Kidney epithelial cell (primary cell): ENCODE results near the gene CHRNA4. TPM values are rescaled to one million over a fixed set of nuclear protein-coding genes. Genes with fewer than 3 reads are reported as not detected.

Experiments used
- DNase-seq: peaks from one replicate; pipeline ENCODE4 v3.0.0-alpha.2; 2010; ENCODE audit warnings: low read depth
- H3K27me3 ChIP-seq: 2 replicates; pipeline ENCODE4 v1.6.0; 2011; ENCODE audit warnings: low read length; ENCODE audit not compliant: control insufficient read depth, insufficient read depth
- H3K36me3 ChIP-seq: 2 replicates; pipeline ENCODE4 v1.5.1; 2011; ENCODE audit warnings: low read length; ENCODE audit not compliant: control insufficient read depth, insufficient read depth
- H3K4me3 ChIP-seq: 2 replicates; pipeline ENCODE4 v1.5.1; 2011; ENCODE audit warnings: low read depth, mild to moderate bottlenecking, control low read depth, low read length
- total RNA-seq: library from RNA; depleted of rRNA; stranded (reverse); fragments of >200 nt; gene quantifications from 2 replicates; pipeline ENCODE4 v1.2.3, GENCODE V29; 2015
- TF ChIP-seq, protein P1 (sequence below): IDR thresholded peaks from 2 replicates; pipeline ENCODE4 v1.5.1; 2011; ENCODE audit warnings: mild to moderate bottlenecking, moderate library complexity, low read length, control low read depth, inconsistent platforms; ENCODE audit not compliant: insufficient read depth, poor library complexity, severe bottlenecking

Gene CHRNA4
- total RNA-seq, 1 donor from 2014 or later: not detected

DNA sequence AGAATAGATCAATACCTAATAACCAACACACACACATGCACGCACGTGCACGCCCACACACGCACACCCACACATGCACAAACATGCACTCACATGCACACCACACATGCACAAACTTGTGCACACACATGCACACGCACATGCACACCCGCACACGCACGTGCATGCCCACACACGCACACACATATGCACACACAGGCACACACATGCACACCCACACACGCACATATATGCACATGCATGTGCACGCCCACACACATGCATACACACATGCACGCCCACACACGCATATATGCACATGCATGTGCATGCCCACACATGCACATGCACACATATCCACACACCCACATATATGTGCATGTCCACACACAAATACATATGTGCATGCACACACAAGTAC, 26.2 kb upstream of the CHRNA4 start:
- TF ChIP-seq, protein P1, sequence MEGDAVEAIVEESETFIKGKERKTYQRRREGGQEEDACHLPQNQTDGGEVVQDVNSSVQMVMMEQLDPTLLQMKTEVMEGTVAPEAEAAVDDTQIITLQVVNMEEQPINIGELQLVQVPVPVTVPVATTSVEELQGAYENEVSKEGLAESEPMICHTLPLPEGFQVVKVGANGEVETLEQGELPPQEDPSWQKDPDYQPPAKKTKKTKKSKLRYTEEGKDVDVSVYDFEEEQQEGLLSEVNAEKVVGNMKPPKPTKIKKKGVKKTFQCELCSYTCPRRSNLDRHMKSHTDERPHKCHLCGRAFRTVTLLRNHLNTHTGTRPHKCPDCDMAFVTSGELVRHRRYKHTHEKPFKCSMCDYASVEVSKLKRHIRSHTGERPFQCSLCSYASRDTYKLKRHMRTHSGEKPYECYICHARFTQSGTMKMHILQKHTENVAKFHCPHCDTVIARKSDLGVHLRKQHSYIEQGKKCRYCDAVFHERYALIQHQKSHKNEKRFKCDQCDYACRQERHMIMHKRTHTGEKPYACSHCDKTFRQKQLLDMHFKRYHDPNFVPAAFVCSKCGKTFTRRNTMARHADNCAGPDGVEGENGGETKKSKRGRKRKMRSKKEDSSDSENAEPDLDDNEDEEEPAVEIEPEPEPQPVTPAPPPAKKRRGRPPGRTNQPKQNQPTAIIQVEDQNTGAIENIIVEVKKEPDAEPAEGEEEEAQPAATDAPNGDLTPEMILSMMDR: no peak
- Histone ChIP-seq H3K27me3 (no peaks in the 10 kb centered on the region), H3K36me3 (no peaks in the 10 kb centered on the region), H3K4me3 (no peak overlapping the region)
- no peak for DNase-seq

DNA sequence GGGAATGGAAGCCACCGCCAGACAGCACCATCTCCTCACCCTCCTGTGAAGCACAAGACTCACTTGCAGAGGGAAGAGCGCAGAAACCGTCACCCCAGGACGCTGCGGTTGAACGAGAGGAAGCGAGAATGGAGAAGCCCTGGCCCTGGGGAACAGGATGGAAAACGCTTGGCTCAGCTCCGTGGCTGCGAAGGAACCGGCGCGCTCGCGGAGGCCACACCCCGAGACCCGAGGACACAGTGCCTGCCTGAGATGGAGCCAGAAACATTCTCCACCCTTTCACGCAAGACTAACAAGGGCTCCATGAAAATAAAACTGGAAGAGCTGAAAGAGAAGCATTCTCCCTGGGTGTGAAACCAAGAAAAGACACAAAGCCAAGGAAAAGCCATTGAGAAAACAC, 25.3 kb upstream of the CHRNA4 start:
- Histone ChIP-seq H3K27me3 (peaks cover 2% of the 10 kb centered on the region), H3K4me3 (no peak overlapping the region), H3K36me3 (no peaks in the 10 kb centered on the region)
- TF ChIP-seq, protein P1: no peak
- DNase-seq: no peak

DNA sequence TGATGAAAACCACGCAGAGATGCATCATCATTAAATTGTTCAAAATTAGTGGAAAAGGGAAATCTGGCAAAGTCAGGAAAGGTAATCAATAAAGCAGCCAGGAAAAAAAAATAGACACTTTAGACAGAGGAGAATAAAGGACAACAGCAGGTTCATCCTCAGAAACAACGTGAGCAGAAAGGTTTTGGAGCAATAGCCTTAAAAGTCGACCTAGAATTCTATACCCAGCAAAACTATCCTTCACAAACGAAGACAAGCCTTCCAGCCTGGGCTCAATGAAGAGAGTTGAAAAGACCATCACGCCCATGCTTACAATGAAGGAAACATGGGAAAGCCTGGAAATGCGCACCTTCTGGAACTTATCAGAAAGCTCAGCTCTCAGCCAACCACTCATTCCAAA, 24.7 kb upstream of the CHRNA4 start:
- no peak overlapping the region for H3K4me3 ChIP-seq
- H3K36me3 ChIP-seq: no peaks in the 10 kb centered on the region
- peaks cover 8% of the 10 kb centered on the region for H3K27me3 ChIP-seq
- no peak for DNase-seq
- TF ChIP-seq, protein P1: no peak

DNA sequence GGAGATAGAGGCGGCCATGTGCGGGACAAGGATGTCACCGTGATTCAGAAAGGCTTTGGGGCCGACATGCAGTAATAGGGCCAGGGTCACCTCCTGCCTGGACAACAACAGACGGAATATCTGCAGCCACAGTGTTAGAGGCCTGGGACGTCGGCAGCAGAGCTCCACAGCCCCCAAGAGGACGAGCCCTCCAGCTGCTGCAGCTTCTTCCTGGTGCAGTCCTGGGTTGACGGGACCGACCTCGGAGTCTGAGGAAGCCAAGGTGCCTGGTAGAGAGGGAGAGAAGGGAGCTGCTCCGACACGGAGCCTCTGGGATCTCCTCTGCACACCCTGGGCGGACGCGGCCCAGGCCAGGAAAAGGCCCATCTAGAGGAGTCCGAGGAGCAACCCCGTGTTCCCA, 23.2 kb upstream of the CHRNA4 start:
- no peak for DNase-seq
- TF ChIP-seq, protein P1: no peak
- Histone ChIP-seq H3K27me3 (peaks cover 8% of the 10 kb centered on the region), H3K36me3 (no peaks in the 10 kb centered on the region), H3K4me3 (no peak overlapping the region)

DNA sequence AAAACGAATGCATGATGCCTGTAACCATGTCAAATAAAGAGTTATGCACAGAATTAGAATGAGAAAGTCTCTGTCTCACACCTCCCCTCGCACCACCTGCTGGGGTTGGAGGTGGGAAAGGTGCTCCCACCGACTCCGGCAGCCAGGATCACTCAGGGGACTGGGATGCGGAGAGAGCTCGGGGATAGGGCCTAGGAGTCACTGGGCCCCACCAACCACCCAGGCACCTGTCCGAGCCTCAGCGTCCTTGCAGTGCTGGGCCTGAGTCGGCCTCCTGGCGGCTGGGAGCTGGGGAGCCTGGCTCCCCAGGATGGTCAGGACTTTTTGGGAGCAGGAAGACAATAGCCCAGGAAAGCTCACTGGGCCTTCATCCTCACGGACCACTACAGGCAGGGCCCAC, 22.4 kb upstream of the CHRNA4 start:
- no peaks in the 10 kb centered on the region for H3K36me3 ChIP-seq
- TF ChIP-seq, protein P1: no peak
- H3K4me3 ChIP-seq: no peak overlapping the region
- peaks cover 11% of the 10 kb centered on the region for H3K27me3 ChIP-seq
- DNase-seq: no peak

DNA sequence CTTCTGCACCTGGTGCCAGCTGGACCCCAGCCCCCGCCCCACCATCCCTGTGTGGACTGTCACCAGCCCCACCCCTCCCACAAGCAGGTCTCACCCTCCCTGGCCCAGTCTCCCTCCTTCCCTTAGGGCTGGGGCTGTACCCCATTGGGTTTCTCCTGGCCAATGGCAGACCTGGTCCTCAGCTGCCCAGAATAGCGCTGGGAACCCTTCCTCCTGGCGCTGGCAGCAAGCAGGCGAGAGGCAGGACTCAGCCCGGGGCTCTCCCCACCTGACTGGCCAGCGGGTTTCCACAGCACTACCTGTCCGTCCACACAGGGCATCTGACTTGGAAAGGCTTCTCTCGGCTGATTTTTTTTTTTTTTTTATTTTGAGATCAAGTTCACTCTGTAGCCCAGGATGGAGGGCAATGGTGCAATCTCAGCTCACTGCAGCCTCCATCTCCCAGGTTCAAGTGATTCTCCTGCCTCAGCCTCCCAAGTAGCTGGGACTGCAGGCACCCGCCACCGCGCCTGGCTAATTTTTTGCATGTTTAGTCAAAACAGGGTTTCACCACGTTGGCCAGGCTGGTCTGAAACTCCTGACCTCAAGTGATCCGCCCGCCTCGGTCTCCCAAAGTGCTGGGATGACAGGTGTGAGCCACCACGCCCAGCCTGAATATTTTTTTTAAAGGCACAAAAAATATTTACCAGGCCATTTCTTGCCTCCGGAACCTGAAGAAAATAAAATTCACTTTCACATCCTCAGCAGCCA, 21.6 kb upstream of the CHRNA4 start:
- Histone ChIP-seq H3K4me3 (no peak overlapping the region), H3K27me3 (peaks cover 20% of the 10 kb centered on the region), H3K36me3 (no peaks in the 10 kb centered on the region)
- TF ChIP-seq, protein P1: no peak
- no peak for DNase-seq
